Smooth muscle cell (in vitro differentiated cells): ENCODE measurements around the gene PGP. TPM values are rescaled to one million over a fixed set of nuclear protein-coding genes. Genes with fewer than 3 reads are reported as not detected.

ENCODE experiments used
- DNase-seq: peaks from one replicate; lab custom pipeline; 2025; ENCODE audit not compliant: unreplicated experiment; lab: John Stamatoyannopoulos, UW
- H2AFZ ChIP-seq: fragments of 200-600 bp; sonication (generic); 2 replicates; pipeline ENCODE4 v1.6.0; 2016; ENCODE audit warnings: antibody characterized with exemption, low read depth, mild to moderate bottlenecking
- H3F3A ChIP-seq: fragments of 200-600 bp; sonication (generic); 2 replicates; pipeline ENCODE4 v1.6.0; 2017; ENCODE audit warnings: antibody characterized with exemption, low read depth
- H3K27ac ChIP-seq: fragments of 200-600 bp; sonication (generic); 2 replicates; pipeline ENCODE4 v1.5.1; 2016; ENCODE audit warnings: low read depth, mild to moderate bottlenecking
- H3K27me3 ChIP-seq: fragments of 200-600 bp; sonication (generic); 2 replicates; pipeline ENCODE4 v1.6.1; 2016; ENCODE audit warnings: low read depth, mild to moderate bottlenecking
- H3K36me3 ChIP-seq: fragments of 200-600 bp; sonication (generic); 2 replicates; pipeline ENCODE4 v1.5.1; 2016; ENCODE audit warnings: low read depth
- H3K4me1 ChIP-seq: fragments of 200-600 bp; sonication (generic); 2 replicates; pipeline ENCODE4 v1.5.1; 2016; ENCODE audit warnings: low read depth
- H3K4me2 ChIP-seq: fragments of 200-600 bp; sonication (generic); 2 replicates; pipeline ENCODE4 v1.6.0; 2016; ENCODE audit warnings: mild to moderate bottlenecking
- H3K4me3 ChIP-seq: fragments of 200-600 bp; sonication (generic); 2 replicates; pipeline ENCODE4 v1.5.1; 2016; ENCODE audit warnings: mild to moderate bottlenecking
- H3K79me2 ChIP-seq: fragments of 200-600 bp; sonication (generic); 2 replicates; pipeline ENCODE4 v1.6.0; 2016; ENCODE audit warnings: low read depth, mild to moderate bottlenecking
- H3K9ac ChIP-seq: fragments of 200-600 bp; sonication (generic); 2 replicates; pipeline ENCODE4 v1.6.0; 2016; ENCODE audit warnings: low read depth
- H3K9me3 ChIP-seq: fragments of 200-600 bp; sonication (generic); replicated peaks from 2 replicates; pipeline ENCODE4 v1.5.1; 2016; ENCODE audit warnings: low read depth
- H4K20me1 ChIP-seq: fragments of 200-600 bp; sonication (generic); 2 replicates; pipeline ENCODE4 v1.6.0; 2016; ENCODE audit warnings: low read depth
- WGBS: methylation state at CpG from one replicate; pipeline ENCODE4 v1.1.7; 2016; ENCODE audit warnings: low lambda C conversion rate; 5-methylcytosine and 5-hydroxymethylcytosine counted together
- polyA plus RNA-seq: library from polyadenylated mRNA; unstranded; fragments of >200 nt; fragmentation: Nextera tagmentation; extraction: Ambion mirVana; gene quantifications from 2 replicates; pipeline ENCODE4 v1.2.1, GENCODE V29; 2016
- total RNA-seq: library from RNA; depleted of rRNA; stranded (reverse); fragments of >200 nt; gene quantifications from 2 replicates; pipeline ENCODE4 v1.2.3, GENCODE V29; 2014
- TF ChIP-seq, protein P1 (sequence below): fragments of 200-600 bp; sonication (generic); IDR thresholded peaks from 2 replicates; pipeline ENCODE4 v1.5.1; 2017; ENCODE audit warnings: borderline replicate concordance, mild to moderate bottlenecking, antibody characterized with exemption; ENCODE audit not compliant: insufficient read depth, poor library complexity, severe bottlenecking

The PGP gene
- total and polyA plus RNA-seq, 2 experiments from 2014 or later = 21.6 to 30.1 TPM

DNA sequence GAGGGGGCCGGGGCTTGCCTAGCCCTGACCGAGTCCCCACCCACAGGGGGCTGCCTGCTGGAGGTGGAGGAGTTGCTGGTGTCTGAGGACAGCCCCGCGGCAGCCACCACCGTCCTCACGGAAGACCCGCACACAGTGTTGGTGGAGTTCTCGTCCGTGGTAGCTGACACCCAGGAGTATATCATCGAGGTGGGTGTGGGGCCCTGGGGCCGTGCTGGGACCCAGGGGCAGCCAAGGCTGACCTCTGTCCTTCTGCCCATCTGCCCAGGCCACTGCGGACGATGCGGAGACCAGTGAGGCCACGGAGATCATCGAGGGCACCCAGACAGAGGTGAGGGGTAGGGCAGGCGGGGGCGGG, 20.2 kb upstream of the PGP start:
- Histone ChIP-seq H3K4me1 (peaks cover 17% of the 10 kb centered on the region), H2AFZ (no peak overlapping the region), H3K9ac (no peak overlapping the region), H4K20me1 (peaks cover 57% of the 10 kb centered on the region), H3F3A (peaks cover 6% of the 10 kb centered on the region), H3K27me3 (peaks cover 23% of the 10 kb centered on the region), H3K79me2 (no peaks in the 10 kb centered on the region), H3K27ac (no peak overlapping the region), H3K9me3 (no peaks in the 10 kb centered on the region), H3K4me2 (no peak overlapping the region), H3K36me3 (no peaks in the 10 kb centered on the region), H3K4me3 (no peak overlapping the region)
- over 99% methylated on average over 14 of the region's 18 CpGs for WGBS
- TF ChIP-seq, protein P1, sequence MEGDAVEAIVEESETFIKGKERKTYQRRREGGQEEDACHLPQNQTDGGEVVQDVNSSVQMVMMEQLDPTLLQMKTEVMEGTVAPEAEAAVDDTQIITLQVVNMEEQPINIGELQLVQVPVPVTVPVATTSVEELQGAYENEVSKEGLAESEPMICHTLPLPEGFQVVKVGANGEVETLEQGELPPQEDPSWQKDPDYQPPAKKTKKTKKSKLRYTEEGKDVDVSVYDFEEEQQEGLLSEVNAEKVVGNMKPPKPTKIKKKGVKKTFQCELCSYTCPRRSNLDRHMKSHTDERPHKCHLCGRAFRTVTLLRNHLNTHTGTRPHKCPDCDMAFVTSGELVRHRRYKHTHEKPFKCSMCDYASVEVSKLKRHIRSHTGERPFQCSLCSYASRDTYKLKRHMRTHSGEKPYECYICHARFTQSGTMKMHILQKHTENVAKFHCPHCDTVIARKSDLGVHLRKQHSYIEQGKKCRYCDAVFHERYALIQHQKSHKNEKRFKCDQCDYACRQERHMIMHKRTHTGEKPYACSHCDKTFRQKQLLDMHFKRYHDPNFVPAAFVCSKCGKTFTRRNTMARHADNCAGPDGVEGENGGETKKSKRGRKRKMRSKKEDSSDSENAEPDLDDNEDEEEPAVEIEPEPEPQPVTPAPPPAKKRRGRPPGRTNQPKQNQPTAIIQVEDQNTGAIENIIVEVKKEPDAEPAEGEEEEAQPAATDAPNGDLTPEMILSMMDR = no peak
- DNase-seq = no peak

DNA sequence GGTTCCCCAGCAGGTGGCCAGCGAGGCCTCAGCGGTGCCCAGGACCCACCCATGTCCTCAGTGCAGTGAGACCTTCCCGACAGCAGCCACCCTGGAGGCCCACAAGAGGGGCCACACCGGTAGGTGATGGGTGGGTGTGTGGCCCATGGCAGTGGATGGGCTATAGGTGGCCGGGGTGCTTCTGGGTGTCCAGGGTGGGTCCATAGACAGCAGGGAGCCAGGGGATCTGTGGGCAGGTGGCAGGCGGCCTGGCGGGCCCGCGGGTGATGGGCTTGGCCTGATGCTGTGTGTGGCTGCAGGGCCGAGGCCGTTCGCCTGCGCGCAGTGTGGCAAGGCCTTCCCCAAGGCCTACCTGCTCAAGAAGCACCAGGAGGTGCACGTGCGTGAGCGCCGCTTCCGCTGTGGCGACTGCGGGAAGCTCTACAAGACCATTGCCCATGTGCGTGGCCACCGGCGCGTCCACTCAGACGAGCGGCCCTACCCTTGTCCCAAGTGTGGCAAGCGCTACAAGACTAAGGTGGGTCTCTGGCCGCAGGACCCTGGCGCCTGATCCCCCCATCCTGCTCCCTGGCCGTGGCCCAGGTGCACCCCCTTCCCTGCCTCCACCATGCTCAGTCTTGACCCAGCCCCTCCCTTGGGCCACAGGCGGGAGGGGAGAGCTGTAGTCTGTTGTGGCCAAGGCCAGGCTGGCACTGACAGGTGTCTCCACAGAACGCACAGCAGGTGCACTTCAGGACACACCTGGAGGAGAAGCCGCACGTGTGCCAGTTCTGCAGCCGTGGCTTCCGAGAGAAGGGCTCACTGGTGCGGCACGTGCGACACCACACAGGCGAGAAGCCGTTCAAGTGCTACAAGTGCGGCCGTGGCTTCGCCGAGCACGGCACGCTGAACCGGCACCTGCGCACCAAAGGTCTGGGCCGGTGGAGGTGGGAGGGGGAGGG, 19.5 kb upstream of the PGP start:
- no peaks in the 10 kb centered on the region for H3K79me2 ChIP-seq
- peaks cover 17% of the 10 kb centered on the region for H3K4me1 ChIP-seq
- H3K4me3 ChIP-seq = no peak overlapping the region
- TF ChIP-seq, protein P1 = no peak
- H3K9ac ChIP-seq = no peak overlapping the region
- no peak overlapping the region for H3K27ac ChIP-seq
- peaks cover 23% of the 10 kb centered on the region for H3K27me3 ChIP-seq
- peaks cover 64% of the 10 kb centered on the region for H4K20me1 ChIP-seq
- no peak overlapping the region for H3K4me2 ChIP-seq
- 97% methylated on average over 50 of the region's 51 CpGs for whole genome bisulfite sequencing
- DNase-seq = no peak
- no peaks in the 10 kb centered on the region for H3F3A ChIP-seq
- H3K9me3 ChIP-seq = no peaks in the 10 kb centered on the region
- no peaks in the 10 kb centered on the region for H3K36me3 ChIP-seq
- no peak overlapping the region for H2AFZ ChIP-seq

DNA sequence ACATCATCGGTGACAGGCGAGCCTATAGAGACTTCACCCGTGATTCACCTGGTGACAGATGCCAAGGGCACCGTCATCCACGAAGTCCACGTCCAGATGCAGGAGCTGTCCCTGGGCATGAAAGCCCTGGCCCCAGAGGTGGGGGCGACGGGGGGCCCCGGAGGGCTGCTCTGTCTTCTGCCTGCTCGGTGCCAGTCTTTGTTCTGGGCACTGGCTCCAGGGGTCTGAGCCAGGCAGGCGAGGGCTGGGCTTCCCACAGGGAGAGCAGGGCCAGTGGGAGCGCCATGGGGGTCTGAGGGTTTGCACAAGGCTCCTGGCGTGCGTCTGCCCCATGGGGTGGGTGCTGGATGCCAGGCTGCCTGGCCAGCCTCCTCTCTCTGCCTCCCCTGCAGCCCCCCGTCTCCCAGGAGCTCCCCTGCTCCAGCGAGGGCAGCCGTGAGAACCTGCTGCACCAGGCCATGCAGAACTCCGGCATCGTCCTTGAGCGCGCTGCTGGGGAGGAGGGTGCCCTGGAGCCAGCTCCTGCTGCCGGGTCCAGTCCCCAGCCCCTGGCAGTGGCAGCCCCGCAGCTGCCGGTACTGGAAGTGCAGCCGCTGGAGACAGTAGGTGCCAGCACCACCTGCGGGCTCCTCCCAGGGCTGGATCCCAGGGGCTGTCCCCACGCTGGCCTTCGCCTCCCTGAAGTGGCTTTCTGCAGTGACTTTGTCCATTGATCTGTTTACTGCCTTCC, 18.6 kb upstream of the PGP start:
- H4K20me1 ChIP-seq = peaks cover 73% of the 10 kb centered on the region
- 95% methylated on average over 24 of the region's 28 CpGs for WGBS
- H3F3A ChIP-seq = no peaks in the 10 kb centered on the region
- H3K79me2 ChIP-seq = peaks cover 5% of the 10 kb centered on the region
- no peak overlapping the region for H3K4me2 ChIP-seq
- H3K27ac ChIP-seq = no peak overlapping the region
- peaks cover 17% of the 10 kb centered on the region for H3K4me1 ChIP-seq
- no peak overlapping the region for H3K4me3 ChIP-seq
- H3K9me3 ChIP-seq = no peaks in the 10 kb centered on the region
- H3K27me3 ChIP-seq = peaks cover 22% of the 10 kb centered on the region
- H3K36me3 ChIP-seq = no peaks in the 10 kb centered on the region
- no peak overlapping the region for H3K9ac ChIP-seq
- H2AFZ ChIP-seq = no peak overlapping the region
- TF ChIP-seq, protein P1 = no peak
- DNase-seq = no peak
